Measurements from ENCODE around the gene RHOT2. TPM values are rescaled to one million over a fixed set of nuclear protein-coding genes. Genes with fewer than 3 reads are reported as not detected.

Gene RHOT2
- total and polyA plus RNA-seq, 10 of the 15 experiments (the other 5 are each of a cell fraction or from before 2014, with no cell fraction given), result 3.7 to 174 (median 69.8) TPM

DNA sequence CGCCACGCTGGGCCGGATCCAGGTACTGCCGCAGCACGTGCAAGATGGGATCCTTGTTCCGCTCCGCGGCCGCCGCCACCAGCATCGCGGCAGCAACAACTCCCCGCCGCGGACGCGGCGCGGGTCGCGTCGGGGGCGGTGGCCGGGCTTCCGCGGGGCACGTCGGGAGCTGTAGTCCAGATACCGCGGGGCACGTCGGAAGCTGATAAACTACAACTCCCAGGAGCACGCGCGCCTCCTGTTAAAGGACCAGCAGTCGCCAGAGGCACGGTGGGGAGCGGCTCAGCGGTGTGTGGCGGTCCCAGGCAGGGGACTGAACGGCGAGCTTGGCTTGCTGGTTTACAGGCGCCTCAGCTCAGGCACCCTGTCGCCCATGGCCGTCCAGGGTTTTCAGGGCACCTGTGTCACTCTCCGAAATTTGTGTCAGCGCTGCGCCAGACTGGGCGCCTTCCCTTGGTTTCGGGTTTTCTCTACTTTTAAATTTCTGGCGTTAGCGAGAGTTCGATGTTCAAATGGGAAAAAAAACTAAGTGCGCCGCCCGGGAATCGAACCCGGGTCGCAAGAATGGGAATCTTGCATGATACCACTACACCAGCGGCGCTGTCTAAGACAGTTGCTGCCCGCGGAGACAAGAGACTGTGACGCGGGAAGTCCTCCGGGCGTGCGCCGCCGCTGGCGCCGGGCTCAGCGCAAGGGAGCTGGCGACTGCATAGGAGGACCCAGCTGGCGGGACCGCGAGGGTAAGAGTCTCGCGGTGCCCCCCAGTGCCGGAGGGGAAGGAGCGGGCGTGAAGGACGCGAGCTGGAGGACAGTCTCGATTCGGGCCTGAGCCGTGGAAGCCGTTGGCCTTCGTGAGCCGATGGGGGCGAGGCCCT is 31.5 kb upstream of the RHOT2 start, which contains the start of gene METTL26 (continued):
- TF ChIP-seq CHD1 (IDR thresholded peaks at IDR 0.05; ENCODE audit: low read depth, low read length) (no peak), SMAD5 (IDR thresholded peaks at IDR 0.05; ENCODE audit: low read depth) (no peak), POLR2AphosphoS2 (IDR thresholded peaks at IDR 0.05; ENCODE audit: low read depth, low read length) (no peak), HDGF (IDR thresholded peaks at IDR 0.05) (no peak; the same call in 1 of the 2 replicates), WRNIP1 (IDR thresholded peaks at IDR 0.05; ENCODE audit: borderline replicate concordance, low read depth, low read length) (no peak), KDM1A (IDR thresholded peaks at IDR 0.05; ENCODE audit: borderline replicate concordance) (no peak), SIX5 (IDR thresholded peaks at IDR 0.05; ENCODE audit: low read depth, low read length, severe bottlenecking) (peak; percentile 95), SMAD1 (IDR thresholded peaks at IDR 0.05; ENCODE audit: low read depth, partially characterized antibody) (no peak), ZNF274 (IDR thresholded peaks at IDR 0.05; ENCODE audit: insufficient read depth, insufficient read length) (no peak), EZH2 (IDR thresholded peaks at IDR 0.05; ENCODE audit: borderline replicate concordance, control insufficient read depth, low read depth, low read length) (no peak), SMC3 (IDR thresholded peaks at IDR 0.05; ENCODE audit: borderline replicate concordance, low read length) (no peak), MTA2 (IDR thresholded peaks at IDR 0.05; ENCODE audit: low read depth) (no peak), RBBP5 (conservative IDR thresholded peaks at IDR 0.05) (no peak), NR2C1 (IDR thresholded peaks at IDR 0.05) (peak; percentile 87), MYB (IDR thresholded peaks at IDR 0.05; ENCODE audit: borderline replicate concordance, low read depth, low read length) (0 out of 2 replicates have a peak, but pooled peaks have one; percentile 37), BRCA1 (IDR thresholded peaks at IDR 0.05; ENCODE audit: low read depth, low read length) (no peak), TCF12 (IDR thresholded peaks at IDR 0.05; ENCODE audit: low read depth, low read length) (no peak; the same call in 1 of the 2 replicates), CEBPB (IDR thresholded peaks at IDR 0.05; ENCODE audit: borderline replicate concordance in 1 of 2, low read depth in 2 of 2, low read length in 2 of 2) (no peak), PAX8 (IDR thresholded peaks at IDR 0.05) (no peak), FOXM1 (IDR thresholded peaks at IDR 0.05; ENCODE audit: low read depth, low read length) (no peak), BHLHE40 (IDR thresholded peaks at IDR 0.05; ENCODE audit: borderline replicate concordance in 1 of 2, low read depth in 2 of 2, low read length in 1 of 2) (peak; percentile 96 to 99)
- TF ChIP-seq, protein P1, sequence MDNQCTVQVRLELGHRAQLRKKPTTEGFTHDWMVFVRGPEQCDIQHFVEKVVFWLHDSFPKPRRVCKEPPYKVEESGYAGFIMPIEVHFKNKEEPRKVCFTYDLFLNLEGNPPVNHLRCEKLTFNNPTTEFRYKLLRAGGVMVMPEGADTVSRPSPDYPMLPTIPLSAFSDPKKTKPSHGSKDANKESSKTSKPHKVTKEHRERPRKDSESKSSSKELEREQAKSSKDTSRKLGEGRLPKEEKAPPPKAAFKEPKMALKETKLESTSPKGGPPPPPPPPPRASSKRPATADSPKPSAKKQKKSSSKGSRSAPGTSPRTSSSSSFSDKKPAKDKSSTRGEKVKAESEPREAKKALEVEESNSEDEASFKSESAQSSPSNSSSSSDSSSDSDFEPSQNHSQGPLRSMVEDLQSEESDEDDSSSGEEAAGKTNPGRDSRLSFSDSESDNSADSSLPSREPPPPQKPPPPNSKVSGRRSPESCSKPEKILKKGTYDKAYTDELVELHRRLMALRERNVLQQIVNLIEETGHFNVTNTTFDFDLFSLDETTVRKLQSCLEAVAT (IDR thresholded peaks at IDR 0.05), result peak; percentile 64
- TF ChIP-seq, protein P2, sequence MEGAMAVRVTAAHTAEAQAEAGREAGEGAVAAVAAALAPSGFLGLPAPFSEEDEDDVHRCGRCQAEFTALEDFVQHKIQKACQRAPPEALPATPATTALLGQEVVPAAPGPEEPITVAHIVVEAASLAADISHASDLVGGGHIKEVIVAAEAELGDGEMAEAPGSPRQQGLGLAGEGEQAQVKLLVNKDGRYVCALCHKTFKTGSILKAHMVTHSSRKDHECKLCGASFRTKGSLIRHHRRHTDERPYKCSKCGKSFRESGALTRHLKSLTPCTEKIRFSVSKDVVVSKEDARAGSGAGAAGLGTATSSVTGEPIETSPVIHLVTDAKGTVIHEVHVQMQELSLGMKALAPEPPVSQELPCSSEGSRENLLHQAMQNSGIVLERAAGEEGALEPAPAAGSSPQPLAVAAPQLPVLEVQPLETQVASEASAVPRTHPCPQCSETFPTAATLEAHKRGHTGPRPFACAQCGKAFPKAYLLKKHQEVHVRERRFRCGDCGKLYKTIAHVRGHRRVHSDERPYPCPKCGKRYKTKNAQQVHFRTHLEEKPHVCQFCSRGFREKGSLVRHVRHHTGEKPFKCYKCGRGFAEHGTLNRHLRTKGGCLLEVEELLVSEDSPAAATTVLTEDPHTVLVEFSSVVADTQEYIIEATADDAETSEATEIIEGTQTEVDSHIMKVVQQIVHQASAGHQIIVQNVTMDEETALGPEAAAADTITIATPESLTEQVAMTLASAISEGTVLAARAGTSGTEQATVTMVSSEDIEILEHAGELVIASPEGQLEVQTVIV (IDR thresholded peaks at IDR 0.05; ENCODE audit: borderline replicate concordance, partially characterized antibody), result no peak
- TF ChIP-seq, protein P3, sequence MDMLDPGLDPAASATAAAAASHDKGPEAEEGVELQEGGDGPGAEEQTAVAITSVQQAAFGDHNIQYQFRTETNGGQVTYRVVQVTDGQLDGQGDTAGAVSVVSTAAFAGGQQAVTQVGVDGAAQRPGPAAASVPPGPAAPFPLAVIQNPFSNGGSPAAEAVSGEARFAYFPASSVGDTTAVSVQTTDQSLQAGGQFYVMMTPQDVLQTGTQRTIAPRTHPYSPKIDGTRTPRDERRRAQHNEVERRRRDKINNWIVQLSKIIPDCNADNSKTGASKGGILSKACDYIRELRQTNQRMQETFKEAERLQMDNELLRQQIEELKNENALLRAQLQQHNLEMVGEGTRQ (IDR thresholded peaks at IDR 0.05; ENCODE audit: borderline replicate concordance, low read depth, low read length), result no peak
- TF ChIP-seq, protein P4, sequence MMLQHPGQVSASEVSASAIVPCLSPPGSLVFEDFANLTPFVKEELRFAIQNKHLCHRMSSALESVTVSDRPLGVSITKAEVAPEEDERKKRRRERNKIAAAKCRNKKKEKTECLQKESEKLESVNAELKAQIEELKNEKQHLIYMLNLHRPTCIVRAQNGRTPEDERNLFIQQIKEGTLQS (IDR thresholded peaks at IDR 0.05; ENCODE audit: borderline replicate concordance, extremely low read depth, low read depth, low read length), result no peak

Data from GM12878 (cell line).